GM23338 (cell line): ENCODE data around the gene GAPDHS.

Experiments
- CREB1 ChIP-seq: fragments of 250-450 bp; sonication (Bioruptor Pico); IDR thresholded peaks from 2 replicates; pipeline ENCODE4 v1.5.0; 2020; ENCODE audit warnings: low read depth, mild to moderate bottlenecking, moderate library complexity
- CTCF ChIP-seq, 2 experiments: fragments of 200-600 bp in 1 of 2; sonication (generic) in 1 of 2; conservative IDR thresholded peaks; 2 replicates each; pipeline versions ENCODE4 v1.5.1 to v1.6.1; 2016 to 2017; ENCODE audit warnings: antibody characterized with exemption in 2 of 2, low read depth in 2 of 2, mild to moderate bottlenecking in 2 of 2, moderate library complexity in 1 of 2
- EZH2 ChIP-seq: fragments of 200-600 bp; sonication (generic); IDR thresholded peaks from one replicate; pipeline ENCODE4 v1.8.0; 2017; ENCODE audit warnings: antibody characterized with exemption, mild to moderate bottlenecking, low read depth; ENCODE audit not compliant: unreplicated experiment
- EZH2phosphoT487 ChIP-seq: fragments of 200-600 bp; sonication (generic); IDR thresholded peaks from one replicate; pipeline ENCODE4 v1.8.1; 2018; ENCODE audit warnings: antibody characterized with exemption; ENCODE audit not compliant: unreplicated experiment
- POLR2AphosphoS5 ChIP-seq: IDR thresholded peaks from 2 replicates; pipeline ENCODE4 v1.6.1; 2016; ENCODE audit warnings: antibody characterized with exemption, low read depth
- REST ChIP-seq: IDR thresholded peaks from one replicate; pipeline ENCODE4 v1.6.1; 2018; ENCODE audit warnings: antibody characterized with exemption; ENCODE audit not compliant: unreplicated experiment
- ZNF331 ChIP-seq: fragments of 250-450 bp; sonication (Bioruptor Pico); IDR thresholded peaks from 2 replicates; pipeline ENCODE4 v1.5.0; 2020; ENCODE audit warnings: low read depth, mild to moderate bottlenecking, moderate library complexity

DNA sequence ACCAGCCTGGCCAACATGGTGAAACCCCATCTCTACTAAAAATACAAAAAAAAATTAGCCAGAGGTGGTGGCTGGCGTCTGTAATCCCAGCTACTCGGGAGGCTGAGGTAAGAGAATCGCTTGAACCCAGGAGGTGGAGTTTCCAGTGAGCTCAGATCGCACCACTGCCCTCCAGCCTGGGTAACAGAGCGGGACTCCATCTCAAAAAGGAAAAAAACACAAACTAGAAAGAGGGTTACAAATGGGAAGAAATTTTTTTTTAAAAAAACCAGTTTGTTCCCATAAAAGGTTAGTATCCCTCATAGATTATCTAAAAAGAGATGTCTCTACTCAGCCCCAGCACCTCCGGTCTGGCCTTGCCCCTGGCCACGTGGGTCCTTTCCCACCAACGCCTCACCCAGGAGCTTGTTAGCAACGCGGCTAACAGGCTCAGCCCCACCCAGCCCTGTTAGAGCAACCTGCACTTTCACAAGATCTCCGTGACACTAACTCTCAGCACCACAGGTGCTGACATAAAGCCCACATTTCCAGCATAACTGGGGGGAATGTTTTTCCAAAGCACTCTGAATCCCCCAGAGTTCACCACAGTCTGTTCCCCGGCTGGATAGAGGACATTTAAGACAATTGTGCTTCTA, 24.1 kb upstream of the GAPDHS start:
- TF ChIP-seq CTCF (conservative IDR thresholded peaks at IDR 0.05; ENCODE audit: low read depth in 2 of 2) (no peak), POLR2AphosphoS5 (peak; percentile 39), CREB1 (no peak), EZH2 (no peak), REST (no peak), EZH2phosphoT487 (no peak), ZNF331 (CRISPR knock-in tag) (no peak)
